Heart right ventricle (tissue), 16 donors: ENCODE data around the gene NRDC. TPM values are rescaled to one million over a fixed set of nuclear protein-coding genes. Genes with fewer than 3 reads are reported as not detected.

Source experiments
- ATAC-seq, 8 donors: fragments of 200-7000 bp; cut with Tn5 transposase; one replicate each; pipeline ENCODE4 v1.9.1; 2020; ENCODE audit warnings: mild to moderate bottlenecking in 8 of 8, moderate library complexity in 8 of 8, moderate number of reproducible peaks in 1 of 8
- DNase-seq, 2 donors: peaks; one replicate each; pipeline ENCODE4 v3.0.0-alpha.2; 2020
- H3K27ac ChIP-seq, 10 donors: fragments of 200-600 bp; sonication (generic) in 2 of 10; one replicate each; pipeline versions ENCODE4 v1.5.0 to v1.8.0; 2020 to 2022; ENCODE audit warnings: mild to moderate bottlenecking in 3 of 10
- H3K27me3 ChIP-seq, 7 donors: fragments of 200-600 bp; one replicate each; pipeline ENCODE4 v1.8.0; 2021 to 2022; ENCODE audit warnings: mild to moderate bottlenecking in 2 of 7
- H3K36me3 ChIP-seq, 9 donors: fragments of 200-600 bp; sonication (generic) in 1 of 9; one replicate each; pipeline versions ENCODE4 v1.5.0 to v1.8.0; 2020 to 2022; ENCODE audit warnings: mild to moderate bottlenecking in 2 of 9
- H3K4me1 ChIP-seq, 9 donors: fragments of 200-600 bp; sonication (generic) in 1 of 9; one replicate each; pipeline versions ENCODE4 v1.5.0 to v1.8.0; 2020 to 2022; ENCODE audit warnings: mild to moderate bottlenecking in 4 of 9
- H3K4me3 ChIP-seq, 10 donors: fragments of 200-600 bp; sonication (generic) in 2 of 10; one replicate each; pipeline versions ENCODE4 v1.5.0 to v1.8.0; 2020 to 2022; ENCODE audit warnings: mild to moderate bottlenecking in 7 of 10, moderate library complexity in 2 of 10
- H3K9me3 ChIP-seq, 11 donors: fragments of 200-600 bp in 10 of 11; sonication (generic) in 2 of 11; one replicate each; pipeline versions ENCODE4 v1.5.0 to v1.8.0; 2013 to 2022; ENCODE audit warnings: mild to moderate bottlenecking in 2 of 11, control low read depth in 1 of 11, moderate library complexity in 1 of 11
- WGBS, 2 donors: extraction: QIAGEN DNeasy Blood & Tissue Kit; methylation state at CpG; one replicate each; pipeline ENCODE4 v1.1.7; 2013; ENCODE audit warnings: inconsistent platforms in 1 of 2; 5-methylcytosine and 5-hydroxymethylcytosine counted together
- intact Hi-C, 10 donors: fragments of 100-400 bp; cut with DNase I; formaldehyde crosslinking; loops; one replicate each; pipeline versions ENCODE4 v1.11.1 to v1.14.2; 2022
- polyA plus RNA-seq, 2 donors: library from polyadenylated mRNA; stranded (reverse); fragments of 200-250 nt; gene quantifications; one replicate each; pipeline ENCODE4 v1.2.3, GENCODE V29; 2013
- total RNA-seq, 10 donors: library from RNA; stranded (reverse); fragmentation: NEBNext Ultra II Directional in 3 of 10; extraction: Animal tissue kit (Norgen Biotek cat#: 25700) in 3 of 10; gene quantifications; one replicate each; pipeline versions ENCODE4 v1.2.1 to v1.2.4, GENCODE V29; 2021 to 2023
- TF ChIP-seq, protein P1 (sequence below), 9 donors: fragments of 200-600 bp; sonication (generic) in 2 of 9; IDR thresholded peaks; one replicate each; pipeline versions ENCODE4 v1.5.0 to v1.8.0; 2021 to 2022; ENCODE audit warnings: antibody characterized with exemption in 9 of 9, mild to moderate bottlenecking in 5 of 9, moderate library complexity in 1 of 9
- donor health status: Arrhythmogenic right ventricular cardiomyopathy.
- donor health status: ischemic (EF 13 %, LVEDD 7.1; RV severe dilation, severe dysfunction).
- donor health status: healthy with polysubstance abuse.
- donor health status: DM: no; HTN: yes; CAD: no.
- donor health status: DM: no; HTN: no; CAD: no.
- donor health status: ischemic (EF 25% LVEDD 6.9; RV normal size, moderate dysfunction).
- donor health status: ischemic (EF 25% LVEDD 5.7; RV mildly dilated, moderate dysfunction).
- donor health status: healthy.
- donor health status: DM: yes; HTN: yes; CAD: no.
- donor health status: Ischemic cardiomyopathy.
- donor health status: ischemic (EF 35%, LVEDD 5.7; RV mildly dilated, moderate dysfunction).
- donor health status: nonischemic (EF 11% LVEDD 7.7; RV severe dilation, severe dysfunction).
- donor health status: DM: yes; HTN: yes; CAD: no.
- donor health status: PGD.
- donor health status: ischemic (EF 29% LVEDD 5.4; RV normal size, mild dysfunction).
- donor health status: nonischemic (EF 23%, LVEDD 6.1; RV moderate dilation, normal function).

NRDC gene
- total and polyA plus RNA-seq, 12 donors, result 77.8 to 228 (median 135) TPM

- Histone ChIP-seq H3K9me3 (no peaks in the 10 kb centered on the region), H3K36me3 (no peaks in the 10 kb centered on the region), H3K27me3 (peaks cover 0 to 57% (median 31%) of the 10 kb centered on the region in 7 donors), H3K4me1 (no peaks in the 10 kb centered on the region), H3K27ac (no peak overlapping the region), H3K4me3 (no peak overlapping the region)
- DNase-seq (no peak), ATAC-seq (no peak)
- TF ChIP-seq, protein P1, sequence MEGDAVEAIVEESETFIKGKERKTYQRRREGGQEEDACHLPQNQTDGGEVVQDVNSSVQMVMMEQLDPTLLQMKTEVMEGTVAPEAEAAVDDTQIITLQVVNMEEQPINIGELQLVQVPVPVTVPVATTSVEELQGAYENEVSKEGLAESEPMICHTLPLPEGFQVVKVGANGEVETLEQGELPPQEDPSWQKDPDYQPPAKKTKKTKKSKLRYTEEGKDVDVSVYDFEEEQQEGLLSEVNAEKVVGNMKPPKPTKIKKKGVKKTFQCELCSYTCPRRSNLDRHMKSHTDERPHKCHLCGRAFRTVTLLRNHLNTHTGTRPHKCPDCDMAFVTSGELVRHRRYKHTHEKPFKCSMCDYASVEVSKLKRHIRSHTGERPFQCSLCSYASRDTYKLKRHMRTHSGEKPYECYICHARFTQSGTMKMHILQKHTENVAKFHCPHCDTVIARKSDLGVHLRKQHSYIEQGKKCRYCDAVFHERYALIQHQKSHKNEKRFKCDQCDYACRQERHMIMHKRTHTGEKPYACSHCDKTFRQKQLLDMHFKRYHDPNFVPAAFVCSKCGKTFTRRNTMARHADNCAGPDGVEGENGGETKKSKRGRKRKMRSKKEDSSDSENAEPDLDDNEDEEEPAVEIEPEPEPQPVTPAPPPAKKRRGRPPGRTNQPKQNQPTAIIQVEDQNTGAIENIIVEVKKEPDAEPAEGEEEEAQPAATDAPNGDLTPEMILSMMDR (IDR thresholded peaks at IDR 0.05), result no peak
- intact Hi-C loops, result no loop called here
- WGBS, 2 donors, result 50 to 54% methylated on average over 2 of the region's 2 CpGs
Observed at GRCh38 chr1:51908499-51908898, 30.0 kb upstream of the NRDC start.

GRCh38 chr1:51907079-51907702, 28.7 kb upstream of the NRDC start:
- TF ChIP-seq, protein P1 (IDR thresholded peaks at IDR 0.05), result no peak
- Histone ChIP-seq H3K4me1 (no peaks in the 10 kb centered on the region), H3K9me3 (no peaks in the 10 kb centered on the region), H3K36me3 (no peaks in the 10 kb centered on the region), H3K4me3 (no peak overlapping the region), H3K27me3 (peaks cover 0 to 64% (median 29%) of the 10 kb centered on the region in 7 donors), H3K27ac (no peak overlapping the region)
- ATAC-seq (no peak), DNase-seq (no peak)
- WGBS, 2 donors, result 69 to 73% methylated on average over 4 of the region's 4 CpGs
- intact Hi-C loops, result no loop called here

DNA sequence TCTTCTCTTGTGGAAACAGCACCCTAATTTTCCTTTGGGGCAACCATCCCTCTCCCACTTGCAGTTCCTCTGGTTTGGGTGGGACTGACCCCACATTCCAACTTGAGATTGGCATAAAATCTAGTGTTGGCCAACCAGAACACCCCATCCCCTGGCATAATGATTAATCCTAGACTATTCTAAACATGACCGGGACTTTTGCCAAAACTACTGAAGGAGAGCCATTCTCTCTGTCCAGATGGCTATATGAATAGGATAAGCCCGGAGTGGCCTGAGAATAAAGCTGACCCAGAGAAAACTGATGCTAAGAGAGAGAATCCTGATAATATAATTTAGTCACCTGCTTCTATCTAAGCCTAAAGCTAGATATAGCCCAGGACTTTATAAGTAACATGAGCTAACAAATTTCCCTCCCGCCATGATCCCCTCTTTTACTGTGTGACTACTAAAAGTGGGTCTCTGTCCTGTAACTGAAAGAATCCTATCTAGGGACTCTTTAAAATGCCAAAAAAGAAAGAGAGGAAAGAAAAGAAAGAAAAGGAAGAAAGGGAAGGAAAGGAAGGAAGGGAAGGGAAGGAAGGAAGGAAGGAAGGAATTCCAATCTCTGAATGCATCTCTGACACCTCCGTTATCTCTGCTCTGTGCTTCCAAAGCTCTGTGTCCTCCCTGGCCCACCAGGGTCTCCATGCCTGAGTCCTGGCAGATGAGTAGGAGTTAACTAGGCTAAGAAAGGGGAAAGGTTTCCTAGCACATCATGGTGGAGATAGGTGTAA, 28.0 kb upstream of the NRDC start:
- Histone ChIP-seq H3K27me3 (peaks cover 0 to 62% (median 29%) of the 10 kb centered on the region in 7 donors), H3K27ac (no peak overlapping the region), H3K36me3 (no peaks in the 10 kb centered on the region), H3K4me1 (no peaks in the 10 kb centered on the region), H3K4me3 (no peak overlapping the region), H3K9me3 (no peaks in the 10 kb centered on the region)
- intact Hi-C loops, result no loop called here
- 66 to 72% methylated on average over 4 of the region's 4 CpGs for WGBS, 2 donors
- no peak for DNase-seq
- TF ChIP-seq, protein P1 (IDR thresholded peaks at IDR 0.05), result no peak
- no peak for ATAC-seq

DNA sequence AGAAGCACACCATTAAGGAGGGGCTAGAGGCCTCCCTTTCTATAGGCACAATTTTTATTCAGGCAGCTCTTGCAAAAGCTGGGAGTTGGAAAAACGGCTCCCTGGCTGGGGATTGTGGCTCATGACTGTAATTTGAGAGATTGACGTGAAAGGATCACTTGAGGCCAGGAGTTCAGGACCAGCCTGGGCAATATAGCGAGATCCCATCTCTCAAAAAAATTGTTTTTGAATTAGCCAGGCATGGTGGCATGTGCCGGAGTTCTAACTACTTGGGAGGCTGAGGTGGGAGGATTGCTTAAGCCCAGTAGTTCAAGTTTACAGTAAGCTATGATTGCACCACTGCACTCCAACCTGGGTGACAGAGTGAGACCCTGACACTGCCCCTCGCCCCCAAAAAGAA, 23.9 kb upstream of the NRDC start:
- no peaks in the 10 kb centered on the region for H3K4me1 ChIP-seq
- WGBS, 2 donors, result 79 to 82% methylated on average over 5 of the region's 5 CpGs
- H3K9me3 ChIP-seq, result no peaks in the 10 kb centered on the region
- TF ChIP-seq, protein P1 (IDR thresholded peaks at IDR 0.05), result no peak
- H3K27me3 ChIP-seq, result peaks cover 0 to 67% (median 39%) of the 10 kb centered on the region in 7 donors
- H3K36me3 ChIP-seq, result no peaks in the 10 kb centered on the region
- intact Hi-C loops, result loop anchor here in 1 of 10 donors (5.0 kb wide), 1 partner anchor 95 kb away; no protein-coding TSS in a partner anchor
- H3K4me3 ChIP-seq, result no peak overlapping the region
- DNase-seq (no peak), ATAC-seq (no peak)
- H3K27ac ChIP-seq, result no peak overlapping the region
